Activated T-cell treated with anti-CD3 and anti-CD28 coated beads, Interleukin-2, amount 50 U/mL, for 48 hours (primary cell): ENCODE measurements around the gene AQP2.

Experiments used
- DNase-seq, 2 experiments: peaks; one replicate each; pipeline ENCODE4 v3.0.0-alpha.2; 2020

The AQP2 gene

GRCh38 chr12:49920915-49921286 lies 29.6 kb upstream of the AQP2 start:
- DNase-seq, result no peak

DNA sequence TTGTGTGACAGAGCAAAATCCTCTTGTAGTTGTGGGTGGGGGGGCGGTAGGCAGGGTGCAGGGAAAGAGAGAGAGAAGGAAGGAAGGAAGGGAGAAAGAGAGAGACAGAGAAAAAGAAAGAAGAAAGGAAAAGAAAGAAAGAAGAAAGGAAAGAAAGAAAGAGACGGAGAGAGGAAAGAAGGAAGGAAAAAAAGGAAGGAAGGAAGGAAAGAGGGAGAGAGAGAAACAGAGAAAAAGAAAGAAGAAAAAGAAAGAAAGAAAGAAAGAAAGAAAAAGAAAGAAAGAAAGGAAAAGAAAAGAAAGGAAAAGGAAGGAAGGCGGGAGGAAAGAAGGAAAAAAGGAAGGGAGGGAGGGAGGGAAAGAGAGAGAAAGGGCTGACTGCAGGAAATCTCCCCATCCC lies 29.2 kb upstream of the AQP2 start:
- DNase-seq, result no peak

GRCh38 chr12:49921936-49922335 lies 28.6 kb upstream of the AQP2 start:
- no peak for DNase-seq

GRCh38 chr12:49922349-49923034 lies 28.0 kb upstream of the AQP2 start:
- no peak for DNase-seq

- DNase-seq, result no peak
These were observed 27.4 kb upstream of the AQP2 start for GRCh38 chr12:49923035-49923644.

DNA sequence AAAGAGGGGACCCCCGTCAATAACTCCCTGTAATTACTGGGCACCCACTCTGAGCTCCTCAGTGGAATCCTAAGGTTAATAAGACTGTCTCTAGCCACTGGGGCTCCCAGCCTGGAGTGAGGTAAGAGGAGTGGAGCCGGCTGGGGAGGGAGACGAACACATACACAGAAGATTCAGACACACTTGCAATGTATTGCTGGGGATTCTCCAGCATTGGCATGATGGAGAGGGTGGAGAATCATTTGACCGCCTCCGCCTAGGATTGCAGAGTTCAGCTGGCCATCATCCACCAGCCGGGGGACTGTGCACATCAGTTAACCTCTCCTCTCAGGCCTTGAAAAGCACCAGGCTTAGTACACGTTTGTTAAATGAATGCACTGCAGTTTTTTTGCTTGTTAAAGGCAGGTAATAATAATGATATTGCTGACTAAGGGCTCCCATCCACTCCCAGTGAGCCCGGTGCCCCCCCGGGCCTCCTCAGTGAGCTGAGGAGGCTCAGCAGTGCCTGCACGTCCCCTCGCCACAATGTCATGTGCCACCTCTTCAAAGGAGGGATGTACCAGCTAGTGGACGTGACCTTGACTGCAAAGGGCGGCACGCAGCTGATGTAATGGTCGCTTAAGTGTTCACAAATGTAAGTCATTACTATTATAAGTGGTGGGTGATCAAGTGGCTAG lies 26.5 kb upstream of the AQP2 start:
- DNase-seq, result no peak

- DNase-seq, result no peak
These were observed 25.8 kb upstream of the AQP2 start for GRCh38 chr12:49924628-49925246.

- no peak for DNase-seq
These were observed 24.9 kb upstream of the AQP2 start for GRCh38 chr12:49925433-49926204.

- no peak for DNase-seq
These were observed 22.1 kb upstream of the AQP2 start for GRCh38 chr12:49928471-49928870.

DNA sequence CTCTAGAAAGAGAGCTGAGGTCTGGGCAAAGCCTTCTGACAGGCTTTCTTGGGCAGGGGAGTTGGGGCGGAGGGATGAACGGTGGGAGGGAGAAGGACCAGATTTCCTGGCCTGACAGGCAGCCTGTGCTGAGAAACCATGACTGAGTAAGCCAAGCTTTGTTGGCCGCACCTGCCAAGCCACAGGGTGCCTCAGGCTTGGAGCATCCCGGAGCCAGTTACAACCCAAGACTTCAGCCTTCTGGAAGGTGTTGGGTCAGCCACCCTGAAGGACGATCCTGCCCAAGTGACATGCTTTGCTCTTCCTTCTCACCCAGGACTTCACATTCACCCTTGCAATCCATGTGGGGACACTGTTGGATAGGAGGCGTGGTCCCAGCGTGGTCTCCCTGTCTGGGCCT lies 21.0 kb upstream of the AQP2 start:
- DNase-seq, result no peak

DNA sequence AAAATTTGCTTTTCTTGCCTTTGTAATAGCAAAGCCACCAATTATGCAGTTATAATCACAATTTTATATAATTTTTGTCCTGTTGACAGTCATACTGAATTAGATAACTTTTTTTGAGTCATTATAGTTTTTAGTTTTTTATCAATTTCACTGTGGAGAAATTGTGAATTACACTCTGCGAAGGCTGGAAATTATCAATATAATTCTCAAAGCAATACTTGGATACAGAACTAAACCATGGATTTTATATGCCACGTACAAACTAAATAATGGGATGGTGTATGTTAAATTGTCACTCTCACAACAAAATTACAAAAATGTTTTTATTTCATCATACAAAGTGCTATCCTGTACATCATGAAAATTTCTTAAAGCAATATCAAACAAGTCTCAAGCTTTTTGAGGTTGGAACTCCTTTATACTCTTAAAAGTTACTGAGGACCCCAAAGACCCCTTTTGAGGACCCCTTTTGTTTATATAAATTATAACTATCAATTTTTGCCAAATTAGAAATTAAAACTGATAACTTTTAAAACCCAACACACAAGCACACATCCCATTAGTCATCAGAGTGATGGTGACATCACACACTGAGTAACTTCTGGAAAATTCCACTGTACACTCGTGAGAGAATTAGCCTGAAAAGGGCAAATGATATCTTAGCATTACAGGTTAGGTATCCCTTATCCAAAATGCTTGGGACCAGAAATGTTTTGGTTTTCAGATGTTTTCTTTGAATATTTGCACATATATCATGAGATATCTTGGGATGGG lies 19.8 kb upstream of the AQP2 start:
- no peak for DNase-seq

DNA sequence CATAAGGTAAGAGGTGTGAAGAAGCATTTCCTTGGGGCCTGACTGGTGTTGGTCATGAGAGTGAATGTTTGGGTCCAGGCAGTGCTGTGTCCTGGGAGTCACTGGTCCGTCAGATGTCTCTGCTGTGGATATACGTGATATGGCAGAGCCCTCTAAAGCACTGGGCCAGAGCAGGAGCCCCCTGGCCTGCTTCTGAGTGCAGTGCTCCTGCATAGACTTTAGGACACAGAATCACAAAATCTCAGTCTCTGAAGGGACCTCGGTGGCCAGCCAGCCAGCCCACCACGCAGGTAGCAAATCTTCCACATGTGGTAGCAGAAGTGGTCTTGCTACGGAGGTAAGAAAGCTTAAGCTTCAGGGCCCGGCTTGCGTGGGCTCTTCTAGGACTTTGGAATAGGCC lies 18.5 kb upstream of the AQP2 start:
- no peak for DNase-seq

DNA sequence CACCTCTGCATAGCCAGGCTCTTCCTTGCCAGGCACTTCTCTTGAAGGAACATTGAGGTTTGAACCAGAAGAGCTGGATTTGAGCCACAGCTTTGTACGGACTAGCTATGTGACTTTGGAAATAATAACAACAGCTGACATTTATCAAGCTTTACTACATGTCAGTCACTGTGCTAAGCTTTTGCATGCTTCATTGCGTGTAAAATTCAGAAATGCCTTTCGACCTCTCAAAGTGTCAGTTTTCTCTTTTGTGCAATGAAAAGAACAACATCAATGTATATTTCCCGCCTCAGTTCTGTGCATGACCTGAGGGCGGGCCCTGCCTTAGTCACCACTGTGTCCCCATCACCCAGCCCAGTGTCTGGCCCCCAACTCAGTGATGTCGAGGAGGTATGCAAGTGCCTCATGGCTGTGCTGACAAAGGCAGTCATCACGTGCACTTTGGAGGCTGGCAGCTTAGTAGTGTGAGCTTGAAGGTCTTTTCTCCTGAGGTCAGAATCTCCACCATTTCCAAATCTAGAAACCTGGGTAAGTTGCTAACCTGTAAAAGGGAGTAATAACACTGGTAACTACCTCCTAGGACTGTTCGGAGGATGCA lies 17.9 kb upstream of the AQP2 start:
- no peak for DNase-seq

DNA sequence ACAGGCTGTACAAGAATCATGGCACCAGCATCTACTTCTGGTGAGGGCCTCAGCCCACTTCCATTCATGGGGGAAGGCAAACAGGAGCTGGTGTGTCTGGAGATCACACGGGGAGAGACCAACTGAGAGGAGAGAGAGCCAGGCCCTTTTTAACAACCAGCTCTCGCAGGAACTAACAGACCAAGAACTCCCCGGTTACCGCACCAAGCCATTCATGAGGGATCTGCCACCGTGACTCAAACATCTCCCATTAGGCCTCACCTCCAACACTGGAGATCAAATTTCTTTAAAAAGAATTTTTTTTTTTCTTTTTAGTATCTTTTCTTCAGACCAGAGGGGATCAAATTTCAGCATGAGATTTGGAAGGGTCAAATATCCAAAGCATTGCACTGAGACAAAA lies 16.7 kb upstream of the AQP2 start:
- DNase-seq, result no peak

DNA sequence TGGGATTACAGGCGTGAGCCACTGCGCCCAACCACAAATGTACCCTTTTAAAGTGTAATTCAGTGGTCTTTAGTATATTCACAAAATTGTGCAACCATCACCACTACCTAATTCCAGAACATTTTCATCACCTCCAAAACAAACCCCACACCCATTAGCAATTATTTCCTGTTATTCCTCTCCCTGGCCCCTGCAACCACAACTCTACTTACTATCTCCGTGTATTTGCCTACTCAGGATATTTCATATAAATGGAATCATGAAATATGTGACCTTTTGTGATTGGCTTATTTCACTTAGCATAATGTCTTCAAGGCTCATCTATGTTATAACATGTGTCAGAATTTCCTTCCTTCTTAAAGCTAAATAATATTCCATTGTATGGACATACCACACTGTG lies 16.0 kb upstream of the AQP2 start:
- DNase-seq, result no peak

DNA sequence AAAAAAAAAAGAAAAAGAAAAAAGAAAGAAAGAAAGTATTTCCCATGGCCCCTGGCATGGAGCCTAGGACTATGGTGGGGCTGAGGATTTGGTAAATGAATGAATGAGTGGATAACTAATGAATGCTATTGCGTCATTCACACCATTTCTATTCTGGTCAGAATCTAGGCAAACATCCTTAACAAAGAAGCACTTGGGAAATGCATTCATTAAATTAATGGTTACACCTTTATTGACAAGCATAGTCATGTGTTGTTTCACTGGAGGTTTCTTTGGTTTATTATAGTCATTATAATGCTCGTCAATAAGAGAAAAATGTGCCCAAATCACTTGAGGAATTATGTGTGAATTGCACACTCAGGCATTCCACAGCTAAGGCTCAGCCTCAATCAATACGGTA lies 13.6 kb upstream of the AQP2 start:
- no peak for DNase-seq

DNA sequence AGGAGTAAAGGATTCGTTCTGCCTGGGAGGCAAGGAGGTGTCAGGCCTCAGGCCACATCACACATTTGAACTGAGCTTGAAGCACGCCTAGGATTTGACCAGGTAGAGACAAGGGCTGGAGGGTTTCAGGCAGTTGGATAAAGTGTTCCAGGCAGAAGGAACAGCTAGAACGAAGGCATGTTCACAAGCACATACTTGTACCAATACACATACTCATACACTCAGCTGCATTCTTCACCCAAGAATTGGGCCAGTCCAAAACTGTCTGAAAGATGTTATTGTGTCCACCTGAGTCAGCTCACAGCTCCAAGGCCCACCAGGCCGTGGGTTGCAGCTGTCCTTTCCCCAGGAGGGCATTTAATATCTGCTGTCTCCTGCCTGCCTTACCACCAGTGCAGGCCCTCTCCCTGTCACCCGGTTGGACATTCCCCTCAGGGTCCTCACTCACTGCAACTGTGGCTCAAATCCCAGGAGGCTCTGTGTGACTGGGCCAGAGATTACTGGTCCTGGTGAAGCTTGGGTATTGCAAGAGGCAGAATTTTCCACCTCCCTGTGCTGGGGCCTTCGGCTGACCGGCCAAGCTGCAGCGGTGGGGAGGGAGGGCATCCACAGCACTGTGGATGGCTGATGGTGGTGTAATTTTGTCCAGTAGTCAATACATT lies 12.8 kb upstream of the AQP2 start:
- no peak for DNase-seq

DNA sequence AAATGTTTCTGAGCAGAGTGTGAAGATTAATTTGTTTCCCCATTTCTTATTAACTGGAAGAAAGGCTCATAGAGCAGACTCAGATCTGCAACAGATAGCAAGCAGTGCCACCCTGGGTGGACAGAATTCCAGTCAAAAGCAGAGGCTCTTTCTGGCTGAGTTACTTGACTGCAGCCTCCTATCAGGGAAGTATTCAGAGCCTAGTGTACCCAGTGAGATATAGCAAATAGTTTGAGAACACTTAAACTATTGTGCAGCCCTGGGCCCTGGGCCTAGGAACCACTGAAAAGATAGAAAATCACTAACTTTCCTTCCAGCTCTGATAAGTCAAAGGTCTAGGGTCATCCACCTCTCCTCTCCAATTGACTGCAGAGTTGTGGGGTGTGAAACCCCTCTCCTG lies 11.2 kb upstream of the AQP2 start:
- no peak for DNase-seq

GRCh38 chr12:49939707-49940106 lies 10.8 kb upstream of the AQP2 start:
- DNase-seq, result no peak

- DNase-seq, result no peak
These were observed 8.7 kb upstream of the AQP2 start for GRCh38 chr12:49941556-49942511.
